T follicular helper cell (primary cell): ENCODE measurements around the gene PAFAH2.

Source experiments
- DNase-seq: peaks from one replicate; pipeline ENCODE4 v3.0.0-alpha.2; 2020; ENCODE audit warnings: low read depth

Gene PAFAH2

DNA sequence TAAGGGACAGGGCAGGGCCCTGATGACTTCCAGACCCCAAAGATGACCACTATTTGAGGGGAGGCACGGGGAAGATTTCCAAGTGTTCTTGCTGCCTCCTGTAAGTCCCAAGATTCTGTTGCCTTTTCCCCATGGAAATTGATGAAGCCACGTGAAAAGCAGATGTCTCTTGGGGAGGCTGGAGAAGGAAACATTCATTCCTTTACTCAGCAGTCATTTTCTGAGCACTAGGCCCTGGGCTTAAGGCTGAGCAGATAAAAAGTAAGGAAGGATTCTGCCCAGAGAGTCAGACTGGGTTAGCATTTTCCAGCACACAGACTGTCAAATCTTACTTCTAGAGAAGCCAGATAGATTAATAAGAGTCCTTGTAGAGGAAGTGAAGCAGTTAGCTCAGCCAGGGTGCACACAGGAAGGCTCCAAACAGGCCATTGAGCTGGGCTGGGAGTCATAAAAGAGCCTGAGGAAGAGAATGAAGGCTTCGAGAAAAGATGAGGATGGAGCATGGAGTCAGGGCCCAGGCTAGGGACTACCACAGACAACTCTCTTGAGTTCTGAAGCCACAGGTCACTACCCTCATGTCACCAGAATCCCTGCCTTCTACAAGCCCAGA is 33.9 kb upstream of the PAFAH2 start:
- DNase-seq: no peak

DNA sequence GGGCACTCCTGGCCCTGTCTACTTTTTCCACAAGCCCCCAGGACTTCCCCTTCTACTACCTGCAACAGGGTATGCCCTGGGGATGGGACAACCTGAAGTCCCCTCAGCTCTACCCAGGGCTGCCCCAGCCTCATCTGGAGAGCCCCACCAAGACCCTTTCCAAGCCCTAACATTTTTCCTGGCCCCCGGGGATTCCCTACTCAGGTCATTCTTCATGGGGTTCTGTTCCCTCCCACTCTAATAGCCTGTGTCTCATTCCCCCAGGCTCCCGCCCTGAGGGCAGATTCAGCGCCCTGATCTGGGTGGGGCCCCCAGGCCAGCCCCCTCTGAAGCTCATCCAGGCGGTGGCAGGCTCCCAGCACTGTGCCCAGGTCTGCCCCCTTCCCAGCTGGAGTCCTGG is 33.3 kb upstream of the PAFAH2 start:
- no peak for DNase-seq

DNA sequence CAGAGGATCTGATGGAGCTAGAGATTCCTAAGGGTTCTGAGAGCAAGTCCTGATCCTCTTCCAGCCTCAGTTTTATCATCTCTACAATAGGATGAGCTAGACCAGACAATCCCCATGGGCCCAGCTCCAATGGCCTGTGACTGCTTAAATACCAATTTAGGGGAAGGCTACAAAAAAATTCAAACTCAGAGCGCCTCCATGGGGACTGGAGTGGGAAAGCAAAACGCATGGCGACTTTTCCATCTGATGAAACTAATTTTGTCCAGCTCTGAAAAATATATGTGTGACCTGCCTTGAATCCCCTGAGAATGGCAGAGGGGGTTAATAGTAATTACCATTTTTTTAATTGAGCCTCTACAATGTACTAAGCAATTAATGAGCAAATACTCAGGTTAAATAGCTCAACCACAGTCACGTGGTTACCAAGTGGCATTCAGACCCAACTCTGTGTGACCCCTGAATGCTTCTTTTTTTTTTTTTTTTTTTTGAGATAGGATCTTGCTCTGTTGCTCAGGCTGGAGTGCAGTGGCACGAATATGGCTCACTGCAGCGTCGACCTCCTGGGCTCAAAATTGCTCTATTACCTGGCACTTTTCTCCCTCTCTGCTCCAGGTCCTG is 32.1 kb upstream of the PAFAH2 start:
- no peak for DNase-seq

DNA sequence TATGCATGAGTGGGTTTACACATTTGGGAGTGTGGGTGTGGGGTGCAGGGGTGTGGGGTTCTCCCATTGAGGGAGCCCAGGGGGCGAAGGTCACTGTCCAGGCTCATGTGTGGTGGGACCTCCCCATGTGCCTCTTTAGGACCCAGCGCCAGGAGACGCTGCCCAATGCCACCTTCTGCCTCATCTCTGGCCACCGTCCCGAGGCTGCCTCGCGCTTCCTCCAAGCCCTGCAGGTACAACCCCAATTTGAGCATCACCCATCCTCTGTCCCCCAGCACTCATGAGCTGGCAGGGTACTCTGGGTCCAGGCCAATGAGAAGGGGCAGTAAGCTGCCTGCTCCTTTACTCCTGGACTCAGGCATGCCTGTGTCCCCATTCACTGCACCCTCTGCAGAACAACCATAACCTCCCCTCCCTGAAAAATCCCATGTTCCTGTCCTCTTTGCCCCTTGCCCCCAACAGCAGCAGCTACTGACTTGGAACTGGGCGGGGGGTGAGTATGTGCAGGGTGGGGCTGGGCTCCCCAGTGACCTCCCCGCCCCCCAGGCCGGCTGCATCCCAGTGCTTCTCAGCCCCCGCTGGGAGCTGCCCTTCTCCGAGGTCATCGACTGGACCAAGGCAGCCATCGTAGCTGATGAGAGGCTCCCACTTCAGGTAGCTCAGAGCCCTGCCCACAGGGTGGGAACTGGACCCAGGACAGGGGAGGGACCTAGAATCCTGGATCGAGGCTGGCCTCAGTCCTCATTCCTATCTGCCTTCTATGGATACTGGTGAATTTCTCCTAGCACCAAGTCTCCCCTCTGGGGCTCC is 31.4 kb upstream of the PAFAH2 start:
- no peak for DNase-seq

DNA sequence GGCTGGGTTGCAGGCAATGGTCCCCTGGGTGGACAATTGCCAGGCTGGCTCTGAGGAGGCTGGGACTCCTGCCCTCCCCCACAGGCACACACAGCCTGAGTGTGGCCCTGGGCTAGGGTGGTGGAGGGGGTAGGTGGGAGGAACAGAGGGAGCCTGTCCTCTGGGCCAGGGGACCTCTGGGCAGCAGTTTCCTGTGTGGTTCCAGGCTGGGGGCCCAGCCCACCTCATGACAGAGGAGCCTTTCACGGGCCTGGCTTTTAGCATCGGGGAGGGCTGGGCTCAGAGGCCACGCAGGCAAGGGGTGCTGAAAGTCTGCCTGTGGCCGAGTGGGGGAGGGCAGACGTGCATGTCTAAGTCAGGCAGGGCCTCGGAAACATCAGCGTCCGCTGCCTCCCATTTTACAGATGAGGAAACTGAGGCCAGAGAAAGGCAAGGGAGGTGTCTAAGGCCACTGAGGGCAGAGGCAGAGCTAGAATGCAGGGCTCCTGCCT is 30.7 kb upstream of the PAFAH2 start:
- no peak for DNase-seq

DNA sequence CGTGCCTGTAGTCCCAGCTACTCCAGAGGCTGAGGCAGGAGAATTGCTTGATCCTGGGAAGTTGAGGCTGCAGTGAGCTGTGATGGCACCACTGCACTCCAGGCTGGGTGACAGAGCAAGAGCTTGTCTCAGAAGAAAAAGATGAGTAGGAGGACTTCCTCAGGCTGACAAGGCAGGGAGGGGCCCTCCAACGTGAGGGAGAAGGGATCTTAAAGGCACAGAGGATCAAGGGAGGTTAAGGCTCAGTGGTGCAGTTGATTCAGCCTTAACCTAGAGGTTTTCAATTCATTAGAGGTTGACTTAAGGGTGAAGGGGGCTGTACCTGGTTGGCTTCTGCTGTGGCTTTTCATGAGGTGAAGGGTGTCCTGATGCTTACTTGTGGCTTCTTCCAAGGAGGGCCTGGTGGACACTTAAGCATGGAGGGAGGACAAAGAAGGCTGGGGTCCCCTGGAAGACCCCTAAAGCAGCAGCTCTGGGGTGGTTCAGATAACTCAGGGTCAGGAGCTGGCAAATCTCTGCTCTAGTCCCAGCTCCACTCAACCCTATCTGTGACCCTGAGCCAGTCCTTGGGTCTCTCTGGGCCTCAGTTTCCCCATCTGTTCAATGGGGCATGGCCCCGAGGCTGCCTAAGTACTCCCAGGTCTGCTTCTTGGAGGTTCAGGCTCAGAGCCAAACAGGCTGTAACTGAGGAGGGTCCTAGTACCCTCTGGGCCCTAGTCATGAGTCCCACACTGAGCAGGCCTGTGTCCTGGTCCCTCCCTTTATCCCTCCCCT is 30.0 kb upstream of the PAFAH2 start:
- no peak for DNase-seq

DNA sequence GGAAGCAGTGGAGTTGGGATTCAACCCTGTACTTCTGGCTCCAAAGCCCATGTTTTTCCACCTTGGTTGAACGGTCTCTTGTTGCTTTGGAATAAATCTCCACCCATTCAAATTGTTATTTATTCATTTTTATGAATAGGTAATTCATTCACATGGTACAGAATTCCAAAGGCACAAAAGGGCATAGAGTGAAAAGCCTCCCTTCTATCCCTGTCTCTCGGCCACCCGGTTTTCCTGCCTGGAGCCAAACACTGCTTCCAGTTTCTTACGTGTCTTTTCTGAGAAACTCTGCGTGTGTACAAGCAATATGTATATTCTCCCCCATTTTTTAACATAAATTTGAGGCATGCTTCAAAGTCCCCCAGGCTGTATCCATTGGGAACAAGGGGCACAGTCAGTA is 27.7 kb upstream of the PAFAH2 start:
- no peak for DNase-seq

DNA sequence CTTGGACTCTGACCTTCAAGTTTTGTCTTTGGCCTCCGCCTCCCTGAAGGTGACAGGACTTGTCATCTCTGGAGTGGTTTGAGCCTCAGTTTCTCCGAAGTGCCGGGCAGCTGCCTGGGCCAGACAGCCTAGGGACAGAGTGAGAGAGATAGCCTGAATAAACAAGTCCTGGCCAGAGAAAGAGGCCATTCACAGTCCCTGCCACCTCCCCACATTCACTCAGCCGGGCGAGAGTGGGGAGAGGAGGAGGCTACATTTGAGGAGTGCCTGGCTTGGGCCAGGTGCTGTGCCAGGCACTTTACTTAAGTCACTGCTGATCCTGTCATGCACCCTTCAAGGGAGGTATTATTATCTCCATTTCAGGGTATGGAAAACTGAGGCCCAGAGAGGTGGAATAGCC is 27.2 kb upstream of the PAFAH2 start:
- DNase-seq: no peak

DNA sequence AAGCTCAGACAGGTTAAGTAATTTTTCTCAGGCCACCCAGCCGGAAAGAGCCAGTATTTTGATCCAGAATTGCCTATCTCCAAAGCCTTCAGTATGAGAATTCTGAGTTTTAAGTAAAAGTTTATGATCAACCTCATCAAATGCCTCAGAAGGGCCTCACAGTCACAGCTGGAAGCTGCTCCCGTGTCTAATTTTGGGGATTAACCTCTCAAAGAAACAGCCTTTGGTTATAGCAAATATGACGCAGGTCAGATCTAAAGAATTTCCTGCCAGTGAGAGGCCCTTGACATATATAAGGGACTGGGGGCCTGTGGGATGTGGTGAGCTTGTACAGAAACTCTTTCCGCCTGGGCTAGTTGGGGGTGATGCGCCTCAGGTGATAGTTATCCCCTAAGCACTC is 26.0 kb upstream of the PAFAH2 start:
- no peak for DNase-seq

DNA sequence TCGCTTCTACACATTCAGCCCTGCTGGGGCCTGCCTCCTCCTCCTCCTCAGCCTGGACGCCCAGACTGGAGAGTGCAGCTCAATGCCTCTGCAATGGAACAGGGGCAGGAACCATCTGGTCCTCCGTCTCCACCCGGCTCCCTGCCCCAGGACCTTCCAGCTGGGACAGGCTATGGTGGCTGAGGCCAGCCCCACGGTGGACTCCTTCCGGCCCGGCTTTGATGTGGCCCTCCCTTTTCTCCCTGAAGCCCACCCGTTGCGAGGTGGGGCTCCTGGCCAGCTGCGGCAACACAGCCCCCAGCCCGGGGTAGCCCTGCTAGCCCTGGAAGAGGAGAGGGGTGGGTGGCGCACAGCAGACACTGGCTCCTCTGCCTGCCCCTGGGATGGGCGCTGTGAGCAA is 25.1 kb upstream of the PAFAH2 start:
- DNase-seq: no peak

DNA sequence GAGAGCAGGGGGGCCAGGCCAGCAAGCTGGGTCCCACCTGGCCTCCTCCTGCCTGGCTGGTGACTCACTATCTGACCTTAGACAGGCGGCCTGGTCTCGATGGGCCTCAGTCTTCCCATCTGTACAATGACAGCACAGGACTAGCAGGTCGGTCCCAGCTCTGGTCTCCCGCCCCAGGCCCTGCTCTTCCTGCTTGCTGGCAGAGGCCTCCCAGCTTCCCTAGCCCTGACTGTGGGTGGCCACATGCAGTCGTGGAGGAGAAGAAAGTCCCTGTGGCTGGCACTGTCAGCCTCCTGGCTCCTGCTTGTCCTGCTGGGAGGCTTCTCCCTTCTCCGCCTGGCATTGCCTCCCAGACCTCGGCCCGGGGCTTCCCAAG is 24.5 kb upstream of the PAFAH2 start:
- DNase-seq: no peak

DNA sequence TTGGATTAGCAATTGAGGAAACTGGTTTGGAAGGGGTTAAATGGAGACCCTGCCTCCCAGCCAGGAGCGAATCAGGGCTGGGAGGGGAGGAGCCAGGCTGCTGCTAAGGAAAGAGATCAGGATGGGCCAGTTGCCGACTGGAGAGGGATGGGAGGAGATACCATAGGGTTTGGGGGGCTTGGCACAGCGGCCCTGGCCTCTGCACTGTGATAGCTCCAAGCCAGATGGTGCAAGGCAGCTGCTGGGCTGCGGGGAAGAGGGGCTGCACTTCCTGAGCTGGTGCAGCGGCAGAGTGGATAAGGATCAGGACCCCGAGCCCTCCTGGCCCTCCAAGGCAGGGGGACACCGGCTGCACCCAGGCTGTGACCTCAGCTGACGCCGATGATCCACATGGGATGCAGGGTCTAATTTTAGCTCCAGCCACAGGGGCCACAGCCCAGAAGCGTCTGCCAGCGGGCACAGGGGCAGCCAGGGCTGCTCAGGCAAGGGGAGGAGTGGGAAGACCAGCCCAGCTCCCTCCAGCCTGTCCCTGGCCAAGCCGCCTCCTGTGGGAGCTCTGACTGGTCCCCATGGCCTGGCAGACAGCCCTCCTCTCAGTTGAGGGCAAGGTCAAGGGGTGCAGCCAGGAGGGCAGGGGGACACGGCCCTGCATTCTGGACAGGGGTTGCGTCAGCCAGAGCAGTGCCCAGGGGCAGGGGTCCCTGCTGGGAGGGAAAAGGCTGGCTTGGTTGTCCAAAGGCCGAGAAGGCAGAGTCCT is 24.0 kb upstream of the PAFAH2 start, which contains the start of gene EXTL1:
EXTL1 (plus strand) TSS at position 129 of the 757 bp plus-strand sequence. CDS start 872 bp downstream, outside the sequence.
- DNase-seq: no peak

DNA sequence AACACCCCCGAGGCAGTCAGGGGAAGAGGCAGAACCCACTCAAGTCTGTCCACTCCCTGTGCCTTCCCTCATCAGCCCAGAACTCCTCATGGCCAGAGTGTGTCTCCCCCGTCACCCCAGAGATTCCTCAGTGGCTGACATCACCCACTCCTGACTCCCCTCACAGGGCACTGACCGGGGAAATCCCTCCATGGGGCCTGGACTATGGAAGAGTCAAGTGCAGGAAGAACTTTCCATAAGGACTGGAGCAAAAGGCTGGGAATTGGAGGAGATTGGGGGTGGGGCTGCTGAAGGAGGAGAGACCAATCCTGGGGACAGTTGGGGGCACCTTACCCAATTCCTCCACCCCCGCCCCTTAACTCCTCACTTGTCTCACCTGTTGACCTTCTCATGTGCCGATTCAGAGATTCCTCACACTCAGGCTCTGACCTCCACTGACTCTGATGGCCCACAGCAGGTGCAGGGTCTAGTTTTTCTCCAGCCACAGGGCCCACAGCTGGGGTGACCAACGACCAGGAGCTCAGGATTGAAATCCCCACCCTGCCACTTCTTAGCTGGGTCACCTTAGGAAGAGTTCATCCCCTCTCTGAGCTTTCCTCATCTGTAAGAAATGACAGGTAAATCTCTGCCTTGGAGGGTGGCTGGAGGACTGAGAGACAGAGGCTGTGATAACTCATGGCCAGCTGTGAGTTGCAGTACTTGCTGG is 23.2 kb upstream of the PAFAH2 start:
- DNase-seq: no peak

DNA sequence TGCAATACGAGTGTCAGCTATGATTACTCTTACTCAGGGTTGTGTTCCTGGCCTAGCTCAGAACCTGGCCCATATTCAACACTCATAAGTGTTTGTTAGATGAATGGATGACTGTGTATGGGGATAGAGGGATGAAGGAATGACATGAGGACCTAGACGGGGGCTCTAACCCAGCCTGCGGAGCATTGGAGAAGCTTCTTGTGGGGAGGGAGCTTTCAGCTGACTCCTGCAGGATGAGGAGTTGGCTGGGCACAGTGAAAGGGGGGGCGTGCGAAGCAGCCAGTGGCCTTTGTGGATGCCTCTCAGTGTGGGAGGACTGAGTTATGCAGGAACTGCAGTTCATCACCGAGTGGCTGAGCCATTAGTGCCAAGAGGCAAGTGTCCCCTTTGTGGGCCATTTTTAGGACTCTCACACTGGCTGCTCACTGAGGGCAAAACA is 22.5 kb upstream of the PAFAH2 start:
- DNase-seq: no peak

DNA sequence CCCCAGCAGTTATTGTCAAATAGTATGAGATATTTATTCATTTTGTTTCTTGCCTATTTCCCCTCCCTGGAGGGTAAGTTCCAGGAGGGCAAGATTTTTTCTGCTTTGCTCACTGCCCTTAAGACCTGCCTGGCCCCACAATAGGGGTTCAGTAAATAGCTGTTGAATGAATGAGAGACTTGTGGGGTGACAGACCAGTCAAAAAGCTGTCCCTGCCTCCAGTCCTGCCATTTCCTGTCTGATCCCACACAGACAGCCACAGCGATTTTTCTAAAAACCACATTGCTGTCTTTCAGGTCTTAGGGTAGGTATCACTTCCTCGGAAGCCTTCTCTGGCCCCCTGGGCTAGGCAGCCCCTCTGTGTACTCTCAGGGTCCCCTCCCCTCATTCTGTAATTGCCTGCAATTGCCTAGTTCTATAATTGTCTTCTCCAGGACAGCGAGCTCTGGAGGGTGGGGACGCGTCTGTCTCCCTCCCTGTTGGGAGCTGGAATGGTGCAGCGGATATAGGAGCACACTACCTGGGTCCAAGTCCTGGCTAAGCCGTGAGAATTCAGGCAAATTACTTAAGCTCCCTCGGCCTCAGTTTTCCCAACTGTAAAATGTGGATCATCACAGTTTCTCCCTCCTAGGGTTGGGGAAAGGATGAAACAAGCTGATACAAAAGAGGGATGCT is 21.9 kb upstream of the PAFAH2 start:
- no peak for DNase-seq

DNA sequence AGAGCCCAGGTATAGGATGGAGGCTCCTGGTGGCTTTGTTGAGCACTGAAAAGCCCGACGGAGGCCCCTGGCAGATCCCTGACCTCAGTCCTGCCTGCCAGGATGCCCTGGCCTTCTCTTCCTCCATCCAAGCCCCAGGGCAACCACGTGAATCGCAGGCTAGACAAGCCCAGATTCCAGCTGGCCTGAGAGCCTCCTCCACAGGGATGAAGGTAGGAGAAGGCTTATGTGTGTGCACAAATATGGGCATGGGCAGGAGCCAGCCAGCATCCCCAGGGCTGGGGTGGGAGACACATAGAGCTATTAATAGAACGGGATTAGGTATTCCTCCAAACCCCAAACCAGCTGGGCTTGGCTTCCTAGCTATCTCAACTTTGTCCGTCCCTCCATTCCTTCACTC is 19.7 kb upstream of the PAFAH2 start:
- no peak for DNase-seq

DNA sequence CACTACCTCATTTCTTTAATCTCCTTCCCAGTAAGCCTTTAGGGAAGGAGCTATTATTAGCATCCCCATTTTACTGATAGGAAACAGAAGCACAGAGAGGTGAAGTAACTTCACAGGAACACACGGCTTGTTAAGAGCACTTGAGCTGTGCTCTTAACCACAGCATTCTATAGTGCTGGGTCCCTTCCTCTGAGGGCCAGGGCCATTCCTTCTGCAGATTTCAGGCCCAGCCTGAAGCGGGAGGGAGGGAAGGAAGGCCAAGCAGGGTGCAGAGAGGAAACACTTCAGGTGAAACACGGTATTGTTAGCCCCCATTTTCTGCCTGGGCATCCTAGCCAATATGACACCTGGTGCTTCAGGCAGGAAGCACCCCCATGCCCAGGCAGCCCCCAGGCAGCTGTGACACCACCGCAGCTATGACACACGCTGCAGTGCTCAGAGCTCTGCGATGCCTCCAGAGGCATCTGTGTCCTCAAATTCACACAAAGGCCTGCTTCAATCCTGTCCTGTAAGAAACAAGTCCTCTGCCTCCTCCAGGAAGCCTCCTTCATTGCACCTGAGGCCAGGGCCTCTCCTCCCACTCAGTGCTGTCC is 19.2 kb upstream of the PAFAH2 start:
- DNase-seq: no peak

DNA sequence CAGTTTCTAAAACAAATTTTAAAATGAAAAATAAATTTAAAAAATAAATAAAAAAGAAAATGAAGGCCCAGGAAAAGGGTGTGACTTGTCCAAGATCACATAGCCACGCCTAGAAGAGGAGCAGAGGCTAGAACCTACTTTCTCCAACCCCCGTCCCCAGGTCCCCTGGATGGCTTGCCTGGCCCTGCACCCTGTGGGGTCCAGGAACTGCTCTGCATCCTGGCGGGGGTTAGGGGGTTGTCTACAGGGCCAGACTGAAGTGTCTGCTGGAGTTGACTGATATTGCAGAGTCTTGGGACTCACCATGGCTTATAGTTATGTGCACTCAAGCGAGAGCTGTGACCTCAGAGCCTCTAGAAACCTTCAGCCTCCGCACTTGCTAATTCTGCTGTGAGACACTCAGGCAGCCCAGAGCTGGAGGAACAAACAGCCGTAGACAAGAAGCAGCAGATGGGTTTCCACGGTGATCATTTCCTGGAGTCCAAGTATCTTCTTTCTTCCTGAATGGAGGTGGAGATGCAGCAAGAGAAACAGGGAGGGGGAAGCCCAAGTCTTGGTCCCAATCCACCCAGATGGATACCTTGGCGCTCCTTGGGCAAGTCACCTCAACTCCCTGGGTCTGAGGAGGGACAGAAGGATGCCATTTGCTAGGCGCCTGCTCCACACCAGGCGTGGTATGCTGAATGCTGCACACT is 18.5 kb upstream of the PAFAH2 start:
- no peak for DNase-seq

DNA sequence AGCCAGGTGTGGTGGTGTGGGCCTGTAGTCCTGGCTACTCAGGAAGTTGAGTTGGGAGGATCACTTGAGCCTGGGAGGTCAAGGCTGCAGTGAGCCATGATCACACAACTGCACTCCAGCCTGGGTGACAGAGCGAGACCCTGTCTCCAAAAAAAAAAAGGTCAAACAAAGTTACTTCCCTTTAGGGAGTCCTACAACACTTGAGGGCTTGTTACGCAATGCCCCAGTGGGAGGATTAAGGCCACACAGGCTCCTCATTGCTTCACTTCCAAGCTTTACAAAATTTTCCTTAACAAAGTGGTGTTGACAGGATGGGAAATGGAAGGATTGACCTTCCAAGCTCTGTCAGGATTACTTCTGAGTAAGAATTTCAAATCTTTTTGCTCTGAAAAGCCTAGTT is 17.5 kb upstream of the PAFAH2 start:
- DNase-seq: no peak
